Nephron (organoid): ENCODE data around the gene RALGPS1.
A peak's percentile ranks its signal among the peaks of the same experiment; 100 is the strongest.

Experiments
- H3K27ac Mint-ChIP-seq, 3 experiments: 2 replicates each; pipeline ENCODE4 v1.8.0; 2020; ENCODE audit warnings: mixed read lengths in 3 of 3, mild to moderate bottlenecking in 2 of 3, moderate library complexity in 1 of 3
- H3K27me3 Mint-ChIP-seq: 2 replicates; pipeline ENCODE4 v1.8.0; 2021; ENCODE audit warnings: low read depth, mild to moderate bottlenecking, moderate library complexity, mixed read lengths
- H3K36me3 Mint-ChIP-seq: 2 replicates; pipeline ENCODE4 v1.8.0; 2020; ENCODE audit warnings: low read depth, mixed read lengths
- H3K4me1 Mint-ChIP-seq: 2 replicates; pipeline ENCODE4 v1.8.0; 2020; ENCODE audit warnings: mixed read lengths
- H3K4me3 Mint-ChIP-seq, 3 experiments: 2 replicates each; pipeline ENCODE4 v1.8.0; 2020; ENCODE audit warnings: mild to moderate bottlenecking in 3 of 3, mixed read lengths in 3 of 3, moderate library complexity in 2 of 3
- H3K9me3 Mint-ChIP-seq: 2 replicates; pipeline ENCODE4 v1.8.0; 2020; ENCODE audit warnings: mixed read lengths
- TF ChIP-seq, protein P1 (sequence below), 3 experiments: fragments of 200-600 bp; sonication (generic); IDR thresholded peaks; one replicate each; pipeline ENCODE4 v1.5.0; 2021; ENCODE audit warnings: antibody characterized with exemption in 3 of 3; ENCODE audit not compliant: unreplicated experiment in 3 of 3

RALGPS1 gene

DNA sequence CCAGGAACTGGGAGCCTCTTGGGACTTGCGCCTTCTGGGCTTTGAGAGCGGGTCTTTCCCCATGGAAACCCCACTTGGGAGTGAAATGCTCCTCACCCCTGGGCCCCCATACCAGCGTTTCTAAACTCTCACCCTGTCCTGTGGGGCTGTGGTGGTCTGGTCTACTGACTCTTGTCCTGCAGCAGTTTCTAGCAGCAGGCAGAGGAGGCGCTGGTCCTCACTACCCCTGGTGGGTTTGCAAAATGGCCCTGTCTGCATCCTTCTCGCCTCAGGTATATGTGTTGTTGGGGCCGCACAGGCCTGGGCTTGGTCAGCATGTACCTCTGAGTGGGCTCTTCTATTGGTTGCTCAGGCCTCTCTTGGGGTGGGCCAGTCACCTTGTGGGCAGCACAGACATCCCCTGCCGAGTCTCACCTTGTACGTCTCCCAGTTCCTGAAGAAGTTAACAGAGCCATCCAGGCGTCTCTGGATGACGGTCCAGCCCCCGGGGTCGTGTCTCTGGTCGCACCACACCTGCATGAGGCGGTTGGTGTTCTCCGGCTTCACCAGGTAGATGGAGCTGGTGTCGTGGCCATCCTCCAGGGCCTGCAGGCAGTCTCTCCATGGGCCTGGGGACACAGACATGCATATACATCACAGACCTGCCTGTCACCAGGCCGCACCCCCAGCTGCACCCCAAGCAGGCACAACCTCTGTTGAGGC, 178.9 kb downstream of the RALGPS1 start:
- Mint-ChIP-seq H3K4me3 (no peak overlapping the region), H3K36me3 (peaks cover 9% of the 10 kb centered on the region), H3K9me3 (no peaks in the 10 kb centered on the region), H3K27me3 (no peaks in the 10 kb centered on the region), H3K4me1 (peaks cover 27% of the 10 kb centered on the region), H3K27ac (no peak overlapping the region)
- TF ChIP-seq, protein P1, sequence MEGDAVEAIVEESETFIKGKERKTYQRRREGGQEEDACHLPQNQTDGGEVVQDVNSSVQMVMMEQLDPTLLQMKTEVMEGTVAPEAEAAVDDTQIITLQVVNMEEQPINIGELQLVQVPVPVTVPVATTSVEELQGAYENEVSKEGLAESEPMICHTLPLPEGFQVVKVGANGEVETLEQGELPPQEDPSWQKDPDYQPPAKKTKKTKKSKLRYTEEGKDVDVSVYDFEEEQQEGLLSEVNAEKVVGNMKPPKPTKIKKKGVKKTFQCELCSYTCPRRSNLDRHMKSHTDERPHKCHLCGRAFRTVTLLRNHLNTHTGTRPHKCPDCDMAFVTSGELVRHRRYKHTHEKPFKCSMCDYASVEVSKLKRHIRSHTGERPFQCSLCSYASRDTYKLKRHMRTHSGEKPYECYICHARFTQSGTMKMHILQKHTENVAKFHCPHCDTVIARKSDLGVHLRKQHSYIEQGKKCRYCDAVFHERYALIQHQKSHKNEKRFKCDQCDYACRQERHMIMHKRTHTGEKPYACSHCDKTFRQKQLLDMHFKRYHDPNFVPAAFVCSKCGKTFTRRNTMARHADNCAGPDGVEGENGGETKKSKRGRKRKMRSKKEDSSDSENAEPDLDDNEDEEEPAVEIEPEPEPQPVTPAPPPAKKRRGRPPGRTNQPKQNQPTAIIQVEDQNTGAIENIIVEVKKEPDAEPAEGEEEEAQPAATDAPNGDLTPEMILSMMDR (IDR thresholded peaks at IDR 0.05; ENCODE audit: unreplicated experiment in 3 of 3) = no peak

DNA sequence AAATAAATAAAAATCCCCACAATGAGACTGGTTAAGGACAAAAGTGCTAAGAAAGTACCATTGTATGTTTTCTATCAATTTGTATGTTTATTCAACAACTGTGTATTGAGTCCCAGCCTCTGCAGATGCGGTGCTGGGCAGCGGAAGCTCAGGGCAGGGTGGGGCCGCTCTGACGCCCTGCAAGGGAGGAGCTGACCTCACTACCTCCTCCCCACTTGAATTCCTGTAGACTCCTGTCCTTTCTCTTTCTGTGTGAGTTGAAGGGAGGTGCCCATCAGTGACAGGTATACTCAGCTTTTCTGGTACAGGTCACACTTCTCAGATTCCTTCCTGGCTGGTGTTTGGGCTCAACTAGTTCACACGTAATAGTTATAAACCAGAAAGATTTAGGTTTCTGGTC, 180.8 kb downstream of the RALGPS1 start:
- H3K27me3 Mint-ChIP-seq = no peaks in the 10 kb centered on the region
- H3K27ac Mint-ChIP-seq = peak overlapping the region in 2 of 3 experiments; percentile 24 to 45
- TF ChIP-seq, protein P1 (IDR thresholded peaks at IDR 0.05; ENCODE audit: unreplicated experiment in 3 of 3) = no peak
- H3K9me3 Mint-ChIP-seq = no peaks in the 10 kb centered on the region
- H3K4me3 Mint-ChIP-seq = no peak overlapping the region
- peaks cover 25% of the 10 kb centered on the region for H3K4me1 Mint-ChIP-seq
- peaks cover 7% of the 10 kb centered on the region for H3K36me3 Mint-ChIP-seq

DNA sequence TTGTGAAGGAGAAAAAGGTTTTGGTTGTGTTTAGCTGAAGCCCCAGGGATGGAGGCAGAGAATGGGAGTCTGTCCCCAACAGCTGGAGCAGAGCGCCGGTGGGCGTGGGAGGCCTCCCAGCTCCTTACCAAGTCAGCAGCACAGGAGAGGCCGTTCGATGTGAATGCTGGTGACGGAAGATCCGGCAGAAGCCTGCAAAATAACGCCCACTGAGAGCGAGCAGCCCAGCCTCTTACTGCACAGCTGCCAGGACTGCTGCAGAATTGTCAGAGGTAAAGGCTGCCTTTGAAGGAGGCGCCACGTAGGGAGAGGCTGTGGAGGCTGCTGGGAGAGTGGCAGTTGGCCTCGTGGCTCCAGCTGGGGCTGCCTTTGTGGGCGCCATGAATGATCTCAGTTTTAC, 181.6 kb downstream of the RALGPS1 start:
- H3K36me3 Mint-ChIP-seq = peaks cover 3% of the 10 kb centered on the region
- H3K4me1 Mint-ChIP-seq = peaks cover 19% of the 10 kb centered on the region
- no peaks in the 10 kb centered on the region for H3K9me3 Mint-ChIP-seq
- H3K27ac Mint-ChIP-seq = peak overlapping the region in 2 of 3 experiments; percentile 24 to 45
- TF ChIP-seq, protein P1 (IDR thresholded peaks at IDR 0.05; ENCODE audit: unreplicated experiment in 3 of 3) = no peak
- H3K4me3 Mint-ChIP-seq = no peak overlapping the region
- H3K27me3 Mint-ChIP-seq = no peaks in the 10 kb centered on the region

DNA sequence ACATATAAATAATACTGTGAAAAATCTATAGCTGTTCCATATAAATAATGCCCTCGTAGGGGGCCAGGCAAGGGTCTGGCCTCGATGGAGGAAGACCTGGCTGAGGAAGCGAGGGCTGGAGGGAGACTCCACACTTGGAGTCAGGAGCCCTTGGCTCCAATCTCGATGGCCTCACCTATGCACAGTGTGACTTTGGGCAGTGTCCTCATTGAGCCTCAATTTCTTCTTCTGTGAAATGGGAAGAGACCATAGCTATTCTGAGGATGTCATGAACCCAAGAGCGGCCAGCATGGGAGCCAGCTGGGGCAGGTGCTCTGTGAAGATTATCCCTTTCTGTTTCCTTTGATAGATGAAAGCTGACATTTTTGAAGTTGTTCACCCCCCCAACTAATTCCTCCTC, 183.1 kb downstream of the RALGPS1 start:
- TF ChIP-seq, protein P1 (IDR thresholded peaks at IDR 0.05; ENCODE audit: unreplicated experiment in 3 of 3) = no peak
- Mint-ChIP-seq H3K4me3 (no peak overlapping the region), H3K27ac (no peak overlapping the region), H3K9me3 (no peaks in the 10 kb centered on the region), H3K27me3 (no peaks in the 10 kb centered on the region), H3K4me1 (peaks cover 30% of the 10 kb centered on the region), H3K36me3 (peaks cover 6% of the 10 kb centered on the region)

DNA sequence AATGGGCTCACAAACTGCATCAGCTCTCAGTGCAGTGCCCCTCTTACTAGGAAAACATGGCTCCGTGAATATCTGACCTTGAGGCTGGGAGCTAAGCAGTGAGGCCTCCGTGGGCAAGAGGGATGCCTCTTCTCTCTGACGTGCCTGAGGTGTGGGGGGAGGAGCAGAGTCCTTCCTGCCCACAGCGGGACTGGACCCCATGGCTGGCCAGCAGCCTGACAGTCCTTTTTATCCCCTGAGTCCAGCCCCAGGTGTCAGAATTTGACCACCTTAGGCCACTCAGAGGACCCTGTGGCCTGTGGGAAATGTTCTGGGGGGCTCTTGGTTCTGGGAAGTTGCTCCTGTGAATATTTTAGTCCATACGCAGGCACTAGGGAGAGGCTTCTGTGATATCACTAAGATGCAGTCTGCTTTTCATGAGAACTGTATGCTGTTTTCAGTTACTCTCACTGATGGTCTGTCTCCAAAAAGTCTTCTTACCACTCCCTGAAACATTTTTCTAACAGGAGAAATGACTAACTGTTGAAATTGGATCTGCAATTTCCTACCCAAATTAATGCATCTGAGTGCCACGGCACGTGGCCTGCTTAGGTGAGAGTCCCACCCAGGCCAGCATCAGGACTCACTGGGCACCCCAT, 184.5 kb downstream of the RALGPS1 start:
- H3K4me3 Mint-ChIP-seq = no peak overlapping the region
- peak overlapping the region in 2 of 3 experiments; percentile 57 to 76 for H3K27ac Mint-ChIP-seq
- H3K9me3 Mint-ChIP-seq = no peaks in the 10 kb centered on the region
- TF ChIP-seq, protein P1 (IDR thresholded peaks at IDR 0.05; ENCODE audit: unreplicated experiment in 3 of 3) = no peak
- peaks cover 7% of the 10 kb centered on the region for H3K36me3 Mint-ChIP-seq
- no peaks in the 10 kb centered on the region for H3K27me3 Mint-ChIP-seq
- peaks cover 27% of the 10 kb centered on the region for H3K4me1 Mint-ChIP-seq
